Measurements from ENCODE around the gene SNX19.

SNX19 gene

DNA sequence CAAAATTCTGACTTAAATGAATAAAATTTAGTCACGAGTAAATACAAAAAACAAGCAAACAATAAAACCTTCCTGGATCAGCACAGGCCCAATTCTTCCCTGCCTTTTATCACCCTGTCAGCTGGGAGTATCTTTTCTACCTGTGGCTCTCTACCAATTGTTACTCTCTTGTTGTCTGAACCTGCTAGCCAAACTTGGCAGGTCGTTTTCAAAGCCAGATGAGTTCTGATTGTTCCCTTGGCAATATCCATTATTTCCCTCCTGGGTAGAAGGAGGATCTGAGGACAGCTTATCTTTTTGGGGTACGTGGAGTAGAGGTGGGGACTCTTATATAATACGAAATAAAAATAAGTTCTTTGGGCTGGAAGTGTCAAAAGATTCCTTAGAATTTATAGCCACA, 40.2 kb downstream of the SNX19 start:
- TF ChIP-seq FOXP2 (optimal IDR thresholded peaks at IDR 0.05; ENCODE audit: borderline replicate concordance, extremely low read depth, extremely low read length, insufficient read depth) (no peak), TAF1 (IDR thresholded peaks at IDR 0.05; ENCODE audit: borderline replicate concordance, insufficient read depth, low read length) (no peak), POLR2AphosphoS5 (IDR thresholded peaks at IDR 0.05; ENCODE audit: low read depth, low read length) (no peak), REST (IDR thresholded peaks at IDR 0.05; ENCODE audit: insufficient read depth in 1 of 2, low read depth in 2 of 2, low read length in 2 of 2) (no peak), SIN3A (IDR thresholded peaks at IDR 0.05; ENCODE audit: borderline replicate concordance, insufficient read depth, low read length) (no peak)

GRCh38 chr11:130874955-130875531, 41.2 kb downstream of the SNX19 start:
- no peak for TF ChIP-seq SIN3A (IDR thresholded peaks at IDR 0.05; ENCODE audit: borderline replicate concordance, insufficient read depth, low read length)
- no peak for TF ChIP-seq REST (IDR thresholded peaks at IDR 0.05; ENCODE audit: insufficient read depth in 1 of 2, low read depth in 2 of 2, low read length in 2 of 2)
- TF ChIP-seq FOXP2 (optimal IDR thresholded peaks at IDR 0.05; ENCODE audit: borderline replicate concordance, extremely low read depth, extremely low read length, insufficient read depth): no peak
- no peak for TF ChIP-seq POLR2AphosphoS5 (IDR thresholded peaks at IDR 0.05; ENCODE audit: low read depth, low read length)
- no peak for TF ChIP-seq TAF1 (IDR thresholded peaks at IDR 0.05; ENCODE audit: borderline replicate concordance, insufficient read depth, low read length)

DNA sequence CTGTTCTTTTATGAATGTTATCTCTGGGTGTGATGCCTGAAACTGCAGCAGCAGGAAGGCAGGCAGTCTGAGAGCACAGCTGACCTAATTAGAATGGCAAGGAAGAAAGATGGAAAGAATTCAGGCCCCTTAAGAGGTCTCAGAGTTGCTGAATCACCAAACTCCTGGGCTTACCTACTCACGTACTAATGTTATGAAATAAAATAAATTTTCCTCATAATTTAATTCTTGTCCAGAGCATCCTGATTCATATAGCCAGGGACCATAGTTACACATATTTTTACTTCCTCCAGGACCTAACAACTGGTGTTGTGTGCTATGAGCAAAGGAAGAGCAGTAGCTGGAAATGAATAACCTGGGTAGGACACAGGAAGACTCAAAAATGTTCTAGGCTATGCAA, 41.9 kb downstream of the SNX19 start:
- no peak for TF ChIP-seq REST (IDR thresholded peaks at IDR 0.05; ENCODE audit: insufficient read depth in 1 of 2, low read depth in 2 of 2, low read length in 2 of 2)
- TF ChIP-seq FOXP2 (optimal IDR thresholded peaks at IDR 0.05; ENCODE audit: borderline replicate concordance, extremely low read depth, extremely low read length, insufficient read depth): no peak
- TF ChIP-seq POLR2AphosphoS5 (IDR thresholded peaks at IDR 0.05; ENCODE audit: low read depth, low read length): no peak
- TF ChIP-seq TAF1 (IDR thresholded peaks at IDR 0.05; ENCODE audit: borderline replicate concordance, insufficient read depth, low read length): no peak
- no peak for TF ChIP-seq SIN3A (IDR thresholded peaks at IDR 0.05; ENCODE audit: borderline replicate concordance, insufficient read depth, low read length)

DNA sequence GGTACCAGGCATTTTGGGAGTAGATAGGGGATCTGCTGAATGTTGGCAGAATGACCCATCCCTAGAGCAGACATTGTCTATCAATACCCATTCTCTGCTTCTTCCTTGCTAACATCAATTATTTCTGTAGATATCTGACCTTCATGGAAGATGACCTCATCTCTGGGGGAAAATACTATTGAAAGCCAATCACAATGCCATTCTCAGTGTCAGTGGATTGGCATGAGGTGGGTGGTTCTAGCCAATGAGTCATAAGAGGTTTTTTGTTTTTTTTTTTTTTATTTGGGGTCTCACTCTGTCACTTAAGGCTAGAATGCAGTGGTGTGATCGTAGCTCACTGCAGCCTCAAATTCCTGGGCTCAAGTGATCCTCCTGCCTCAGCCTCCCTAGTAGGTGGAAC, 42.5 kb downstream of the SNX19 start:
- TF ChIP-seq FOXP2 (optimal IDR thresholded peaks at IDR 0.05; ENCODE audit: borderline replicate concordance, extremely low read depth, extremely low read length, insufficient read depth): no peak
- TF ChIP-seq SIN3A (IDR thresholded peaks at IDR 0.05; ENCODE audit: borderline replicate concordance, insufficient read depth, low read length): no peak
- no peak for TF ChIP-seq REST (IDR thresholded peaks at IDR 0.05; ENCODE audit: insufficient read depth in 1 of 2, low read depth in 2 of 2, low read length in 2 of 2)
- TF ChIP-seq POLR2AphosphoS5 (IDR thresholded peaks at IDR 0.05; ENCODE audit: low read depth, low read length): no peak
- no peak for TF ChIP-seq TAF1 (IDR thresholded peaks at IDR 0.05; ENCODE audit: borderline replicate concordance, insufficient read depth, low read length)

DNA sequence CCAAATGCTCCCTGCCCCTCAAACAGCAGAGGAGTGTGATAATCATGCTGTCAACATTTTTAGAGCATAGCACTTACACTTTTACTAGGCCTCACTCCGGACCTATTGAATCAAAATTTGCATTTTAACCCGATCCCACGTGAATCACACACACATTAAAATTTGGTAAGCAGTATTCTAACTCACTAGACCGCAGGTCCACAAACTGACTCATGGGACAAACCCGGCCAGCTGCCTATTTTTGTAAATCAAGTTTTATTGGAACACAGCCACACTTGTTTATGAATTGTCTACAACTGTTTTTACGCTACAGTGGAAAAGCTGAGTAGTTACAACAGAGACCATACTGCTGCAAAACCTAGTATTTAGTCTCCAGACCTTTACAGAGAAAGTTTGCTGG, 43.3 kb downstream of the SNX19 start:
- TF ChIP-seq REST (IDR thresholded peaks at IDR 0.05; ENCODE audit: insufficient read depth in 1 of 2, low read depth in 2 of 2, low read length in 2 of 2): no peak
- TF ChIP-seq FOXP2 (optimal IDR thresholded peaks at IDR 0.05; ENCODE audit: borderline replicate concordance, extremely low read depth, extremely low read length, insufficient read depth): no peak
- TF ChIP-seq TAF1 (IDR thresholded peaks at IDR 0.05; ENCODE audit: borderline replicate concordance, insufficient read depth, low read length): no peak
- TF ChIP-seq POLR2AphosphoS5 (IDR thresholded peaks at IDR 0.05; ENCODE audit: low read depth, low read length): no peak
- no peak for TF ChIP-seq SIN3A (IDR thresholded peaks at IDR 0.05; ENCODE audit: borderline replicate concordance, insufficient read depth, low read length)

Measured in PFSK-1 (cell line).